Mesendoderm (in vitro differentiated cells): Measurements from ENCODE around the gene RASSF10.

Experiments used
- DNase-seq: peaks from one replicate; pipeline ENCODE4 v3.0.0; 2013
- H2AK5ac ChIP-seq: 2 replicates; pipeline ENCODE4 v1.6.1; 2013; ENCODE audit warnings: low read length, inconsistent platforms
- H2BK120ac ChIP-seq: 2 replicates; pipeline ENCODE4 v1.6.1; 2013; ENCODE audit warnings: low read depth, mild to moderate bottlenecking, low read length, moderate library complexity, mixed read lengths
- H2BK15ac ChIP-seq: replicated peaks from 2 replicates; pipeline ENCODE4 v1.6.1; 2013; ENCODE audit warnings: low read depth, mild to moderate bottlenecking, moderate library complexity
- H2BK5ac ChIP-seq: 2 replicates; pipeline ENCODE4 v1.6.1; 2013; ENCODE audit warnings: low read length, inconsistent platforms
- H3K18ac ChIP-seq: 2 replicates; pipeline ENCODE4 v1.6.1; 2013; ENCODE audit warnings: mild to moderate bottlenecking, low read length, mixed read lengths
- H3K23ac ChIP-seq: one replicate; pipeline ENCODE4 v1.6.1; 2013; ENCODE audit warnings: low read length
- H3K27ac ChIP-seq: 2 replicates; pipeline ENCODE4 v1.5.1; 2013; ENCODE audit warnings: low read depth, mild to moderate bottlenecking, inconsistent platforms, low read length, moderate library complexity
- H3K27me3 ChIP-seq: 2 replicates; pipeline ENCODE4 v1.6.1; 2013; ENCODE audit warnings: low read length, control low read depth, mild to moderate bottlenecking, inconsistent platforms; ENCODE audit not compliant: insufficient read depth, poor library complexity
- H3K36me3 ChIP-seq: 2 replicates; pipeline ENCODE4 v1.6.1; 2013; ENCODE audit warnings: low read length, inconsistent platforms; ENCODE audit not compliant: control insufficient read depth, insufficient read depth
- H3K4ac ChIP-seq: one replicate; pipeline ENCODE4 v1.6.1; 2013; ENCODE audit warnings: low read depth, mild to moderate bottlenecking, low read length, moderate library complexity
- H3K4me1 ChIP-seq: 2 replicates; pipeline ENCODE4 v1.6.1; 2013; ENCODE audit warnings: low read depth, low read length, inconsistent platforms; ENCODE audit not compliant: control insufficient read depth
- H3K4me2 ChIP-seq: 2 replicates; pipeline ENCODE4 v1.6.1; 2013; ENCODE audit warnings: low read length
- H3K4me3 ChIP-seq: 2 replicates; pipeline ENCODE4 v1.5.1; 2013; ENCODE audit warnings: mild to moderate bottlenecking, low read length
- H3K56ac ChIP-seq: one replicate; pipeline ENCODE4 v1.6.1; 2013; ENCODE audit warnings: low read length
- H3K79me1 ChIP-seq: 2 replicates; pipeline ENCODE4 v1.6.1; 2013; ENCODE audit warnings: low read length, inconsistent platforms
- H3K79me2 ChIP-seq: 2 replicates; pipeline ENCODE4 v1.6.1; 2013; ENCODE audit warnings: mild to moderate bottlenecking, low read length; ENCODE audit not compliant: control insufficient read depth, insufficient read depth
- H3K9ac ChIP-seq: 2 replicates; pipeline ENCODE4 v1.6.1; 2013; ENCODE audit warnings: low read length, inconsistent platforms
- H4K5ac ChIP-seq: one replicate; pipeline ENCODE4 v1.6.1; 2013; ENCODE audit warnings: low read length
- H4K8ac ChIP-seq: one replicate; pipeline ENCODE4 v1.6.1; 2013; ENCODE audit warnings: low read depth, mild to moderate bottlenecking, control low read depth, low read length, moderate library complexity
- WGBS: extraction: QIAGEN DNeasy Blood & Tissue Kit; methylation state at CpG from one replicate; pipeline ENCODE4 v1.1.7; 2013; ENCODE audit warnings: low lambda C conversion rate, missing lambda C conversion rate; ENCODE audit not compliant: insufficient coverage; ENCODE audit errors: extremely low coverage; 5-methylcytosine and 5-hydroxymethylcytosine counted together

RASSF10 gene

DNA sequence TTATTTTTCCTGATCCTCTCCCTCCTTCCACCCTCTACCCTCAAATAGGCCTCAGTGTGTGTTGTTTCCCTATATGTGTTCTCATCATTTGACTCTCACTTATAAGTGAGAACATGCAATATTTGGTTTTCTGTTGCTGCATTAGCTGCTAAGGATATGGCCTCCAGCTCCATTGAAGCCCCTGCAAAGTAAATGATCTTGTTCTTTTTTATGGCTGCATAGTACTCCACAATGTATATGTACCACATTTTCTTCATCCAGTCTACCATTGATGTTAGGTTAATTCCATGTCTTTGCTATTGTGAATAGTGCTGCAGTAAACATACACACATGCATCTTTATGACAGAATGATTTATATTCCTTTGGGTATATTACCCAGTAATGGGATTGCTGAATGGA, 13.3 kb upstream of the RASSF10 start:
- Histone ChIP-seq H3K56ac (no peak overlapping the region), H3K36me3 (no peaks in the 10 kb centered on the region), H2BK5ac (no peak overlapping the region), H3K18ac (no peak overlapping the region), H3K9ac (no peak overlapping the region), H2AK5ac (no peak overlapping the region), H4K5ac (no peak overlapping the region), H3K4me1 (no peaks in the 10 kb centered on the region), H2BK120ac (no peak overlapping the region), H3K4me3 (no peak overlapping the region), H3K27me3 (no peaks in the 10 kb centered on the region), H3K4ac (no peak overlapping the region), H3K79me1 (no peaks in the 10 kb centered on the region), H3K4me2 (no peak overlapping the region), H3K27ac (no peak overlapping the region), H3K23ac (no peak overlapping the region), H2BK15ac (no peak overlapping the region), H4K8ac (no peak overlapping the region), H3K79me2 (no peaks in the 10 kb centered on the region)
- no peak for DNase-seq

- no peak overlapping the region for H3K4ac ChIP-seq
- no peak overlapping the region for H3K18ac ChIP-seq
- no peaks in the 10 kb centered on the region for H3K79me2 ChIP-seq
- no peak overlapping the region for H3K23ac ChIP-seq
- H2BK120ac ChIP-seq: no peak overlapping the region
- no peak overlapping the region for H3K4me3 ChIP-seq
- H2AK5ac ChIP-seq: no peak overlapping the region
- no peak overlapping the region for H2BK15ac ChIP-seq
- no peak overlapping the region for H3K56ac ChIP-seq
- H3K79me1 ChIP-seq: no peaks in the 10 kb centered on the region
- no peak for DNase-seq
- no peaks in the 10 kb centered on the region for H3K27me3 ChIP-seq
- H4K8ac ChIP-seq: no peak overlapping the region
- H3K4me1 ChIP-seq: no peaks in the 10 kb centered on the region
- WGBS: no CpG with 5 or more reads among the region's 1 CpG
- H3K36me3 ChIP-seq: no peaks in the 10 kb centered on the region
- no peak overlapping the region for H4K5ac ChIP-seq
- no peak overlapping the region for H2BK5ac ChIP-seq
- no peak overlapping the region for H3K27ac ChIP-seq
- H3K9ac ChIP-seq: no peak overlapping the region
- no peak overlapping the region for H3K4me2 ChIP-seq
Observed at GRCh38 chr11:12997168-12997567, 11.9 kb upstream of the RASSF10 start.

- H3K4me1 ChIP-seq: no peaks in the 10 kb centered on the region
- no peak overlapping the region for H3K23ac ChIP-seq
- no peak overlapping the region for H3K27ac ChIP-seq
- H3K36me3 ChIP-seq: no peaks in the 10 kb centered on the region
- H2BK5ac ChIP-seq: no peak overlapping the region
- no peak overlapping the region for H4K5ac ChIP-seq
- no peaks in the 10 kb centered on the region for H3K79me2 ChIP-seq
- no peak overlapping the region for H3K4me2 ChIP-seq
- H2AK5ac ChIP-seq: no peak overlapping the region
- H3K9ac ChIP-seq: no peak overlapping the region
- H4K8ac ChIP-seq: no peak overlapping the region
- H2BK120ac ChIP-seq: no peak overlapping the region
- WGBS: no CpG with 5 or more reads among the region's 5 CpGs
- H3K4ac ChIP-seq: no peak overlapping the region
- H3K4me3 ChIP-seq: no peak overlapping the region
- no peak overlapping the region for H2BK15ac ChIP-seq
- no peaks in the 10 kb centered on the region for H3K79me1 ChIP-seq
- no peak overlapping the region for H3K18ac ChIP-seq
- H3K56ac ChIP-seq: no peak overlapping the region
- no peak for DNase-seq
- no peaks in the 10 kb centered on the region for H3K27me3 ChIP-seq
Observed at GRCh38 chr11:12998336-12998735, 10.8 kb upstream of the RASSF10 start.

- Histone ChIP-seq H3K56ac (no peak overlapping the region), H2BK5ac (no peak overlapping the region), H2BK15ac (no peak overlapping the region), H3K4me3 (no peak overlapping the region), H2BK120ac (no peak overlapping the region), H3K27me3 (no peaks in the 10 kb centered on the region), H3K23ac (no peak overlapping the region), H4K8ac (no peak overlapping the region), H3K79me2 (no peaks in the 10 kb centered on the region), H3K4ac (no peak overlapping the region), H3K4me2 (no peak overlapping the region), H3K27ac (no peak overlapping the region), H2AK5ac (no peak overlapping the region), H4K5ac (no peak overlapping the region), H3K79me1 (no peaks in the 10 kb centered on the region), H3K9ac (no peak overlapping the region), H3K36me3 (no peaks in the 10 kb centered on the region), H3K18ac (no peak overlapping the region), H3K4me1 (no peaks in the 10 kb centered on the region)
- WGBS: no CpG with 5 or more reads among the region's 7 CpGs
- no peak for DNase-seq
Observed at GRCh38 chr11:12999597-12999996, 9.5 kb upstream of the RASSF10 start.

DNA sequence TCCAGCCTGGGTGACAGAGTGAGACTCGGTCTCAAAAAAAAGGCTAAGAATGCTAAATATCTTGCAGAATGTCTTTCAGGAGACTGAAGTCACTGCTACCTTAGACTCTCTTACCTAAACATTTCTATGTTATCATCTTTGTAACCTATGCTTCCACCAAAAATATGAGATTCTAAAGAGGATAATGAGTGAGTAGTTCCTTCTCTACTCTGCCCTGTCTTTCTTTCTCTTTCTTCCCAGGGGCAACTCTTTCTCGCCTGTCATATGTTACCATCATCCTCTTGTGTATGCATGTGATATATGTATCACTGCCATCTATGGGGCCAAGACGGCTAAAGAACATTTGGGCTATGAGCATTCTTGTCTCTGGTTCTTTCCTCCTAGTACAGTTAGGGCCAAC, 9.0 kb upstream of the RASSF10 start:
- Histone ChIP-seq H3K79me2 (no peaks in the 10 kb centered on the region), H3K4me2 (no peak overlapping the region), H3K4me1 (no peaks in the 10 kb centered on the region), H3K4ac (no peak overlapping the region), H4K5ac (no peak overlapping the region), H3K9ac (no peak overlapping the region), H3K36me3 (no peaks in the 10 kb centered on the region), H3K18ac (no peak overlapping the region), H3K79me1 (no peaks in the 10 kb centered on the region), H2BK15ac (no peak overlapping the region), H2BK5ac (no peak overlapping the region), H3K27me3 (no peaks in the 10 kb centered on the region), H3K4me3 (no peak overlapping the region), H3K23ac (no peak overlapping the region), H2AK5ac (no peak overlapping the region), H2BK120ac (no peak overlapping the region), H3K27ac (no peak overlapping the region), H3K56ac (no peak overlapping the region), H4K8ac (no peak overlapping the region)
- no peak for DNase-seq
- WGBS: no CpG with 5 or more reads among the region's 3 CpGs

GRCh38 chr11:13000721-13001120, 8.4 kb upstream of the RASSF10 start:
- Histone ChIP-seq H3K4ac (no peak overlapping the region), H3K79me2 (no peaks in the 10 kb centered on the region), H3K4me3 (no peak overlapping the region), H3K4me1 (no peaks in the 10 kb centered on the region), H3K56ac (no peak overlapping the region), H3K18ac (no peak overlapping the region), H3K36me3 (no peaks in the 10 kb centered on the region), H3K27ac (no peak overlapping the region), H4K5ac (no peak overlapping the region), H4K8ac (no peak overlapping the region), H3K27me3 (no peaks in the 10 kb centered on the region), H3K4me2 (no peak overlapping the region), H2BK15ac (no peak overlapping the region), H2BK120ac (no peak overlapping the region), H3K9ac (no peak overlapping the region), H3K79me1 (no peaks in the 10 kb centered on the region), H3K23ac (no peak overlapping the region), H2AK5ac (no peak overlapping the region), H2BK5ac (no peak overlapping the region)
- no CpG with 5 or more reads among the region's 5 CpGs for WGBS
- DNase-seq: no peak
